Left ventricle myocardium superior (tissue), 1 donor: ENCODE measurements around the gene ECD. TPM values are rescaled to one million over a fixed set of nuclear protein-coding genes. Genes with fewer than 3 reads are reported as not detected.
"Not testable (repeated sequence)": the region's sequence is repeated elsewhere in the genome, so short reads cannot be mapped to it uniquely, and the experiment has no call there.

ENCODE experiments used
- ATAC-seq: fragments of 200-7000 bp; cut with Tn5 transposase; one replicate; pipeline ENCODE4 v1.9.1; 2020; ENCODE audit warnings: mild to moderate bottlenecking, moderate library complexity
- DNase-seq: peaks from one replicate; pipeline ENCODE4 v3.0.0-alpha.2; 2020
- intact Hi-C: fragments of 100-400 bp; cut with micrococcal nuclease; formaldehyde crosslinking; loops from one replicate; pipeline ENCODE4 v1.11.0; 2022
- total RNA-seq: library from RNA; stranded (reverse); fragmentation: NEBNext Ultra II Directional; extraction: Animal tissue kit (Norgen Biotek cat#: 25700); gene quantifications from one replicate; pipeline ENCODE4 v1.2.1, GENCODE V29; 2021
- donor health status: DM: no; HTN: yes; CAD: no; lungs with severe emphysema.

ECD gene
- total RNA-seq, 1 donor from 2014 or later = 17.8 TPM

DNA sequence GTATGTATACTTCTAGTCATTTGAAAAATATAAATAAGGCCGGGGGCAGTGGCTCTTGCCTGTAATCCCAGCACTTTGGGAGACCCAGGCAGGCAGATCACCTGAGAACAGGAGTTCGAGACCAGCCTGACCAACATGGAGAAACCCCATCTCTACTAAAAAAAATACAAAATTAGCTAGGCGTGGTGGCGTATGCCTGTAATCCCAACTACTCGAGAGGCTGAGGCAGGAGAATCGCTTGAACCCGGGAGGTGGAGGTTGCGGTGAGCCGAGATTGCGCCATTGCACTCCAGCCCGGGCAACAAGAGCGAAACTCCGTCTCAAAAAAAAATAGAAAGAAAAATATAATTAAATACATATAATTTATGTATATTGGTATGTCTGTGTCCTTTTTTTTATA, 55.8 kb downstream of the ECD start:
- DNase-seq, intact Hi-C loops, ATAC-seq: not testable (repeated sequence)

DNA sequence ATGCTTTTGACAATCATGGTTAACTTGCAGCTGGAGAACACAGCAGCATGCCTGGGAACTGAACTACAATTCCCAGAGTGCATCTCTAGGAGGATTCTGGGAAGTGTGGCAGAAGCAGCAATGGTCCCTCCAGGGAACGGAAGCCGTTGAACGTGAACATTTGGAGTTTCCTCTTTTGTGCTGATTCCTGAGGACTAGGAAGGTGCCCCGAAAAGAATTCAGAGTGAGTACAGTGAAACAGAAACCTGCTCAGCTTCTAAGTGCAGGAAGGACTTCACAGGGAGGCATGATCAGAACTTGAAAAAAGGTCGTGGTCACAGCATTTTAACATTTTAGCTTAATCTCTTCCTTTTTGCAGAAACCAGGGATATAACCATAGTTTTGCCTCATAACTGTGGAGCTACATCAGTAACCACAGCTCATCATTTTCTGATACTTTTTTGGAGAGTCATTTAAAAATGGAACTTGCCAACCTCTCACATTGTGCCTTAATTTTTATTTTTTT, 57.4 kb downstream of the ECD start, which contains the start of gene NUDT13:
Gene NUDT13 (plus strand): TSS at position 111 of the 505 bp plus-strand sequence. CDS start 3,911 bp downstream, outside the sequence.
- intact Hi-C loops = no loop called here
- ATAC-seq (peak; percentile 95), DNase-seq (peak; percentile 54)

DNA sequence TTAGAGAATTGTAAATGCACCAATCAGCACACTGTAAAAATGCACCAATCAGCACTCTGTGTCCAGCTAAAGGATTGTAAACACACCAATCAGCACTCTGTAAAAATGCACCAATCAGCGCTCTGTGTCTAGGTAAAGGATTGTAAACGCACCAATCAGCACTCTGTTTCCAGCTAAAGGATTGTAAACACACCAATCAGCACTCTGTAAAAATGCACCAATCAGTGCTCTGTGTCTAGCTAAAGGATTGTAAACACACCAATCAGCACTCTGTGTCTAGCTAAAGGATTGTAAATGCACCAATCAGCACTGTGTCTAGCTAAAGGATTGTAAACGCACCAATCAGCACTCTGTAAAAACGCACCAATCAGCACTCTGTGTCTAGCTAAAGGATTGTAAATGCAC, 58.6 kb downstream of the ECD start:
- ATAC-seq, DNase-seq, intact Hi-C loops: not testable (repeated sequence)

DNA sequence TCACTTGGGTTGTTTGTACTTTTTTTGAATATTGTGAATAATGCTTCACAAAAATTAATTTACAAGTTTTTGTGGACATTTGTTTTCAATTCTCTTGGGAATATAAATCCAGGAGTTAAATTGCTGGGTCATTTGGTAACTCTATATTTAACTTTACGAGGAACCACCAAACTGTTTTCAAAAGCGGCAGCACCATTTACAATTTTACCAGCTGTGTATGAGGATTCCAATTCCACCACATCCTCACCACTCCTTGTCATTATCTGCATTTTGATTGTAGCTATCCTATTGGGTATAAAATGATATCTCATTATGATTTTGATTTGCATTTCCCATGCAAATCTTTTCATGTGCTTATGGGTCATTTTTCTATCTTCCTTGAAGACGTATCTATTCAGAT, 61.5 kb downstream of the ECD start:
- intact Hi-C loops = no loop called here
- no peak for DNase-seq
- ATAC-seq = no peak

DNA sequence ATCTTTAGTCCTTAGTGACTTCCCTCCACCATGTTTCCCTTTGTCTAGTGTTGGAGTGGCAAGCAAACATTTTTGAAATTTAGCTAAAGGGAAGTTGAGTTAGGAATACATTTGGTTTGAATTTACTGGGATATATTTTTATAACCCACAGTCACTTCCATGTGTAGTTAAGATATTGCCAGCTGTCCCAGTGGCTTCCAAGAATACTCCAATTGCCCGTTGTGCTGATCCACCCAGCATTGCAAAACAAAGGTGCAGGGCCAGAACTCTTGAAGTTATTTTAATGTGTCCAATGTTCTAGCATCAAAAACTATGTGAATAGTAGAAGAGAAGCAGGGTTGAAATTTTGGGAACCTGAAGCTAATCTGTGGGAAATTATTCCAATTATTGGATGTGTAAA, 68.7 kb downstream of the ECD start:
- intact Hi-C loops = no loop called here
- DNase-seq (no peak), ATAC-seq (no peak)

DNA sequence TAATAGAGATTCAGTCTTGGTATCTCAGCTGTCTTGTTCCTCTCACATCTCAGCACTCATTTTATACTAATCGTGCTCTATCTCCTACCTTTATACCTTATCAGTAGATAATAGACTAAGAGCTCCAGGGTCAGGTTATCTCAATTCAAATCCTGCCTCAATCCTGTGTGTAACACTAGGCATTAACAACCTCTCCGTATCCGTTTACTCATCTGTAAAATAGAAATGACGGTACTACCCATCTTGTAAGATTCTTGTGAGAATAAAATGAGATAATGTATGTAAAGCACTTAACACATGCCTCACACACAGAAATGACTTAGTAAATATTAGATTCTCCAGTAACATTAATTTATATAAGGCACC, 70.5 kb downstream of the ECD start:
- no peak for ATAC-seq
- no peak for DNase-seq
- intact Hi-C loops = no loop called here

DNA sequence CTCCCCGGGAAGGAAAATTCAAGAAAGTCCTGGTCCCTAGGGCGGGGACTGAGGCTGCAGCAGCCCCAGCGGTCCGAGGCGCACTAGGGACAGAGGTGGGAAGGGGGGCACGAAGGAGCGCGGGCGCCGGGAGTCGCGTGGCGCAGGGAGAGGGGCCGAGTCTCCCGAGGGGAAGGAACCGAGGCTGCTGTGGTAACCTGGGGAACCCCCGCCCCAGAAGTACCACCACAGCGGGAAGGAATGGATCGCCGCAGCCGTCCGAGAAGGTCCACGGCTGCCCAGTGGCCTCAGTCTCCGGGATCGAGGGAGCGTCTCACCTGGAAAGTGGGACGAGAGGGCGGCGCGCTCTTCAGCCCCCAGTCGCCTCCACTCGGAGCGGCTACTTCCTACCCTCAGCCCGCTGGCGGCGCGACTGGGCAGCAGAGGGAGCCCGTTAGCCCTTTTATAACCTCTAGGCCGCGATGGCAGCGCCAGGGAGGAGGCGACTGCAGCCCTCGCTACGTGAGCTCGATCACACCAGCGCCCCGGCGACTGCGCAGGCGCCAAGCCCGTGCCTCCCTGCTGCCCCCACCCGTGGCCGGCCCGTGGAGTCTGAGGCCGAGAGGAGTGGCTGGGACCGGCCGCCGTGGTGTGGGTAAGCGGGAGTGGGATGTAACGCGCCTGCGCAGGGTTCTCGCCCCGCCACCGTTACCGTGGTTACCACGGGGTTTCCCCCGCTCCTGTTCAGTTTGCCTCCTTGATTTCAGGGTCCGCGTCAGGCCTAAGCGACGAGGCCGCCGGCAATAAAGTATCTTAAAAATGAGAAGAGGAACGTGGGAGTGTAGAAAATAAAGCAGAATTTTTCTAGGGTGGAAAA, 71.1 kb downstream of the ECD start, which contains the start of gene P4HA1:
Gene P4HA1 (minus strand): TSS at position 418 of the 856 bp plus-strand sequence. CDS start 21,983 bp downstream, outside the sequence.
- intact Hi-C loops = no loop called here
- ATAC-seq = peak; percentile 96

DNA sequence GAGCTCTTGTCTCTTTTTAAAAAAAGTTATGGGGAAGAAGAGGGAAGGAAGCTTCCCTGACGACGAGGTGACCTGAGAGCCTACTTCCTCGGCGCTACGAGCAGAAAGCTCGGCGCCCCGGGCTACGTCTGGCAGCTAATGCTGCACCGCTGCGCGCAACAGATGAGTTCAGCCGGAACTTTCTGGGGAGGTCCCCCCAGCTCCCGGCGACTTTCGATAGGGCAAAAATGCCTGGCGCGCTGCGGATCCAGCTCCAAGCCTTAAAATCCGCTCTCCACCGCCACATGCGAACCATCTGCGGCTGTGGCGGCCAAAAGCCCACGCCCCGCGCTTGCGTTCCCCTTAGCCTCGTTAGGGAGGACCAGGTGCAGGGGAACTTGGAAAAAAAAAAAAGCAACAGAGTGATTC, 71.8 kb downstream of the ECD start:
- DNase-seq = peak; percentile 83
- intact Hi-C loops = no loop called here
- ATAC-seq = peak; percentile 60

More for the DNA sequence above, 71.1 kb downstream of the ECD start, which contains the start of gene P4HA1:
- peak; percentile 100 for DNase-seq

DNA sequence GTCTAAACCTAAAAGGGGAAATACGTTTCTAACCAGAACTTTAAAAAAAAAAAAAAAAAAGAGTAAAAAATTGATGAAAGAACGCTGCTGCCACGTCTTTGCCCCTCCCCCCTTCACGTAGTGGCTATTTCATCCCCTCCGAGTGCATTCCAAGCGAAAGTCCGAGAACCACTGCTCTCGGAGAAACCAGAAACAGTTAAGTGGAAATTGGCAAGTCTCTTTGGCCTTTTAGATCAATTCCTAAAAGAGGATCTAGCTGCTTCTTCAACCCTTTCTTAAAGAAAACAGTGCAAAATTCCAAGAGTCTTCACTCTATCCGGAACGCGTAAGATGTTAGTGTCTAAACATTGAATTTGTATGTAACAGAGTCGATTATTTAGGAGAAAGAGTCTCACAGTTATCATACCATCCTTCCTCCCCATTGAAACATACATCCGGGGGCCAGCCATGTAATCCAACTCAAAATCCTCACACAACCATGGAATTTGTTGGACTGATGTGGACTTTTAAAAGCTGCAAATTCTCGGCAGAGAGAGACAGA, 72.3 kb downstream of the ECD start:
- intact Hi-C loops = no loop called here
- peak; percentile 3 for ATAC-seq
- peak; percentile 54 for DNase-seq

DNA sequence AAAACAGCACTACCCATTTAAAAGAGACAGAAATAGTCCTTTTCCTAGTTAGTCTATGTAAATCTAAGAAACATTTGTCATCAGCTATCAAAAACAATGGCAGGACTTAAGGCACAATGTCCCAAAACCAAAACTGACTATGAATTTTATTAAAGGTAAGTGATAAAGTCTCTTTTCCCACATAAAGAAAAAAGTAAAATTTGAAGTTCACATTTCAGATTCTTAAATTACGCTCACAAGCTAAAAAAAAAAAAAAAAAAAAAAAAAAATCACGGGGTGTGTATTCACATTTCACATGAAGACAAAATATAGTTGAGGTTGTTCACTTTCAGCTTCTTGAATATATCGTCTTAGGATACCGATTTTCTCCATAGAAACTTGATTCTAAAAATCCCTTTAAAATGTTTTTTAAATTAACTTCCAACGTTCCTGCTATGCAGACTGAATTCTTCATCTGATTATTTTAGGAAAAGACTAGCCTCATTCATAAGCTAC, 72.8 kb downstream of the ECD start:
- DNase-seq (no peak), ATAC-seq (no peak)
- intact Hi-C loops = no loop called here

DNA sequence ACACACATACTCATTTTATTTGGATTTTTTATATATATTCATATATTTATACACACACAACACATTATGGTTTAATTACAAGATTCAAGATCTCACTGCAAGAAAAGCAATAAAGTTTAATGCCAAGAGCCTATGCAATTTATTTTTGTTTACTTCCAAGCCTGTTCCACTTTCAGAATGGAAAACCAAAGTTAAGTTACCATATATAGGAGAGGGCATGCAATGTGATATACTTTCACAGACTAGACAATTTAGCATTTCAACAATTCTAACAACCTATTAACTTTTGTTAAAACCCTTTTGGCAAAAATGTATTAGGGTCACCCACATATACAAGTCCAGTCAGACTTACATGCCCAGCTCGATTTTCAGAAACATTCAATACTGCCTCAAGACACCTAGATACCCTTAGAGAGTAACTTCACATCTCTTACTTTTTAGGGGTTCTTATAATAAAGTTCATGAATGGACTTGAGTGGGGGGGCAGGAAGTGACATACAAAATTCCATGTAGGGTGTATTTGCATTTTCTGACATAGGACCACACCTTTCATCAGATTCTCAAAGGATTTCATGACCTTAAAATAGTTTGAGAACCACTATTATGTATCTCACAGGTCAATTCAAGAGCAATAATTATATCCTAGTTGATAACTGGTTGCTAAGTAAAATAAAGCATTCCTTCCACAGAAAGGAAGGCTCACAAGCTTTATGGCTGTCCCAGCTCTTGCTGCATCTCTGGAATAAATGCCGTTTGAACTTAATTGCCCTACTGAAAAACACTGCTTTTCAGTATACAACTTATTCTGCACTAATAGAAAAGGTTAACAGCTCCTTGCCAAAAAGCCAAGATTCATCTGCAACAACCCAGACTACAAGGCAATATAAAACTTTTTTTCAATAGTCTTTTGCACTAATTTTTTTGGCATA, 73.6 kb downstream of the ECD start:
- ATAC-seq (no peak), DNase-seq (no peak)
- intact Hi-C loops = no loop called here

DNA sequence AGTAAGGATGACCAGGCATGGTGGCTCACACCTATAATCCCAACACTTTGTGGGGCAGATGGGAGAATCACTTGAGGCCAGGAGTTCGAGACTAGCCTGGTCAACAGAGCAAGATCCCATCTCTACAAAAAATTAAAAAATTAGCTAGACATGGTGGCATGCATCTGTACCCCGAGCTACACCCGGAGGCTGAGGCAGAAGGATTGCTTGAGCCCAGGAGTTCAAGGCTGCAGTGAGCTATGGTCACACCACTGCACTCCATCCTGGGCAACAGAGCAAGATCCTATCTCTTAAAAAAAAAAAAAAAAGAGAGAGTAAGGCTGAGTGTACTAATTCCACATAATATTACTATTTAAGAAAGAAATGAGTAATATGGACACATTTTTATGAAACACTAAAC, 75.0 kb downstream of the ECD start:
- intact Hi-C loops = no loop called here
- ATAC-seq (no peak), DNase-seq (no peak)

DNA sequence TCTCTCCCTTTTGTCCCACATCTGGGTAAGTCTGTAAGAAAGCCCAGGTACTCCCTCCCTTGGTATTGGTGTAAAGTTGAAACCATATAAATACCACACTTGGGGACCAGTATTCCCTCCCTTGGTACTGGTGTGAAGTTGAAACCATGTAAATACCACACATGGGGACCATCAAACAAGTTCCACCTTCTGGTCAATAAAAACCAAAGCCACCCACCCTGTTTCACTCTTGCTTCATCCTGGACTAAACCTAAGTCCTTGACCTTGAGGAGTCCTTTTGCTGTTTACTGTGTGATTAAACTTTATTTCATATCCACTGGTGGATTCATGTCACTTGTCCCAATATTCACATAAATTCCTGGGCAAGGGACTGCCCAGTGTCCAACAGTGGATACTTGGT, 79.5 kb downstream of the ECD start:
- DNase-seq (no peak), ATAC-seq (no peak)
- intact Hi-C loops = no loop called here

DNA sequence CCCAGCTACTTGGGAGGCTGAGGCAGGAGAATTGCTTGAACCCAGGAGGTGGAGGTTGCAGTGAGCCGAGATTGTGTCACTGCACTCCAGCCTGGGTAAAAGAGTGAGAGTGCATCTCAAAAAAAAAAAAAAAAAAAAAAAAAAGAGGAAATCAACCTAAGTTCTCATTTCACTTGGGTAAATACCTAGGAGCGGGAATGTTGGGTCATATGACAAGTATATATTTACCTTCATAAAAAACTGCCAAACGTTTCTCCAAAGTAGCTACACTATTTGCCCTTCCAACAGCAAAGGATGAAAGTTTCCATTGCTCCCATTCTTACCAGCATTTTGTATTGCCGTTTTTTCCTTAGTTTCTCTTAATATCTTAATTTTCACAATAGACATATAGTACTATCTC, 81.0 kb downstream of the ECD start:
- intact Hi-C loops = no loop called here
- ATAC-seq (no peak), DNase-seq (no peak)

DNA sequence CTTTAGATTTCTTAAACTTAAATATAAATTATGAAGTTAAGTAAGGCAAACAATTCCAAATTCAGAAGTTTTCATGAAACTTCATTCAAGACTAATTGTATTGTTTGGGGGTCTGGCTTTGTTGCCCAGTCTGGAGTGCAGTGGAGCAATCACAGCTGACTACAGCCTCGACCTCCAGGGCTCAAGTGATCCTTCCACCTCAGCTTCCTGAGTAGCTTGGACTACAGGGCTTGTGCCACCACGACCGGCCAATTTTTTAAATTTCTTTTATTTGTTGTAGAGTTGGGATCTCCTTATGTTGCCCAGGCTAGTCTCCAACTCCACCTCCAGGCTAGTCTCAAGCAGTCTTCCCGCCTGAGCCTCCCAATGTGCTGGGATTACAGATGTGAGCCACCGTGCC, 83.6 kb downstream of the ECD start:
- no peak for DNase-seq
- intact Hi-C loops = no loop called here
- peak; percentile 14 for ATAC-seq
